ENCODE results near the gene TPD52L2.

The TPD52L2 gene

DNA sequence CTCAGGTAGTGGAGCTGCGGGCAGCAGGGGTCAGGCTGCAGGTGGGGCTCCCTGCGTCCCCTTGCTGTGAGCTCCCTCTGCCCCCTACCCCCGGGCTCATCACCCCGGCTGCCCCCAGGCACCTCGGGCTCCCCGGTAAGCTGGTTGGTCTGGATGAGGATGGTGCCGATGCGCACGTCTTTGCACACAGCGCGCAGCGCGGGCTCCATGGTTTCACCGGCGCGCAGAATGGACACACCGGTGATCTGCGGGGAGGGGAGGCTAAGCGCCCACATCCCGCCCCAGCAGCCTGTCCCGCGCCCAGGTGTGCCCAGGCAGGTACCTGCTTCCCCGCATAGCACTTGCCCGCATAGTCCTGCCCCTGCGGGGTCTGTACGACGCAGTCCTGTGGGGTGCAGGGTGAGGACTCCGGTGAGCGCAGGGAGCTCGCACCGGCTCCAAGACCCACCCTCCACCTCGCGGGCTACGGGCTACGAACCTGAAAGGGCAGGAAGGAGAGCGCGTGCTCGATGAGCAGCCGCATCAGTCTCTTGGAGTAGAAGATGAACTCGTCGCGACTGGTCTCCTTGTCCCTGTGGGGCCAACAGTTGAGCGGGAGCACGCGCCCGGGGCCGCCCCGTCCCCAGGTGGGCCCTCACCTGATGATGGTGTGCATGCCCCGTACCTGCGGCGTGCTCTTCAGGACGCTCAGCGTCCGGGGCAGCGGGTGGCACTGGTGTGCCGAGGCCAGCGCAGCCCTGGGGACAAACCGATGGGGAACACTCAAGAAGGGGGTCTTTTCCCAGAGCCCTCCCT is 75.6 kb downstream of the TPD52L2 start:
- Histone ChIP-seq H3K36me3 (ENCODE audit: insufficient read depth, low read length) (peaks cover 40% of the 10 kb centered on the region), H3K9ac (ENCODE audit: low read depth, low read length) (no peak overlapping the region), H3K27ac (ENCODE audit: low read depth, low read length) (no peak overlapping the region), H3K27me3 (ENCODE audit: insufficient read depth, low read length) (no peaks in the 10 kb centered on the region), H3K9me3 (ENCODE audit: insufficient read depth, low read depth, low read length) (no peaks in the 10 kb centered on the region), H3K4me1 (ENCODE audit: insufficient read depth, low read length) (peaks cover 7% of the 10 kb centered on the region), H3K4me3 (ENCODE audit: low read length) (no peak overlapping the region)
- 96% methylated on average over 58 of the region's 58 CpGs for WGBS

Data from HUES64 (cell line).